Spinal cord (tissue), 10 donors: ENCODE results near the gene PMIS2. TPM values are rescaled to one million over a fixed set of nuclear protein-coding genes. Genes with fewer than 3 reads are reported as not detected.

Source experiments
- DNase-seq, 6 donors: peaks; one replicate each; pipeline versions ENCODE4 v3.0.0 to v3.0.0-alpha.2; 2013 to 2015; ENCODE audit warnings: low spot score in 6 of 6, low read depth in 4 of 6
- H3K27ac ChIP-seq: one replicate; pipeline ENCODE4 v1.5.1; 2013; ENCODE audit warnings: low read depth, low read length, control low read depth
- H3K27me3 ChIP-seq: one replicate; pipeline ENCODE4 v1.6.1; 2013; ENCODE audit warnings: low read length; ENCODE audit not compliant: control insufficient read depth, insufficient read depth
- H3K36me3 ChIP-seq: one replicate; pipeline ENCODE4 v1.6.1; 2013; ENCODE audit warnings: low read length; ENCODE audit not compliant: control insufficient read depth, insufficient read depth
- H3K4me1 ChIP-seq: one replicate; pipeline ENCODE4 v1.6.1; 2013; ENCODE audit warnings: low read length; ENCODE audit not compliant: control insufficient read depth, insufficient read depth
- H3K4me3 ChIP-seq: one replicate; pipeline ENCODE4 v1.5.1; 2013; ENCODE audit warnings: low read depth, low read length, control low read depth
- H3K9me3 ChIP-seq: one replicate; pipeline ENCODE4 v1.6.1; 2013; ENCODE audit warnings: low read length; ENCODE audit not compliant: control insufficient read depth, insufficient read depth
- WGBS: methylation state at CpG from one replicate; pipeline ENCODE4 v1.1.5; 2013; ENCODE audit warnings: missing lambda C conversion rate; ENCODE audit not compliant: insufficient coverage; 5-methylcytosine and 5-hydroxymethylcytosine counted together
- polyA plus RNA-seq, 2 donors: library from polyadenylated mRNA; unstranded; fragments of 120-200 nt; gene quantifications; one replicate each; pipeline ENCODE4 v1.2.1, GENCODE V29; 2013; ENCODE audit not compliant: insufficient read length in 2 of 2
- total RNA-seq, 2 donors: library from RNA; depleted of rRNA in 1 of 2; stranded (reverse); fragments of 120-200 nt in 1 of 2; fragments of >200 nt in 1 of 2; gene quantifications; one replicate each; pipeline versions ENCODE4 v1.2.3 to v1.2.4, GENCODE V29; 2013 to 2014
- donor health status: healthy.

The PMIS2 gene
- total and polyA plus RNA-seq, 4 donors = not detected

DNA sequence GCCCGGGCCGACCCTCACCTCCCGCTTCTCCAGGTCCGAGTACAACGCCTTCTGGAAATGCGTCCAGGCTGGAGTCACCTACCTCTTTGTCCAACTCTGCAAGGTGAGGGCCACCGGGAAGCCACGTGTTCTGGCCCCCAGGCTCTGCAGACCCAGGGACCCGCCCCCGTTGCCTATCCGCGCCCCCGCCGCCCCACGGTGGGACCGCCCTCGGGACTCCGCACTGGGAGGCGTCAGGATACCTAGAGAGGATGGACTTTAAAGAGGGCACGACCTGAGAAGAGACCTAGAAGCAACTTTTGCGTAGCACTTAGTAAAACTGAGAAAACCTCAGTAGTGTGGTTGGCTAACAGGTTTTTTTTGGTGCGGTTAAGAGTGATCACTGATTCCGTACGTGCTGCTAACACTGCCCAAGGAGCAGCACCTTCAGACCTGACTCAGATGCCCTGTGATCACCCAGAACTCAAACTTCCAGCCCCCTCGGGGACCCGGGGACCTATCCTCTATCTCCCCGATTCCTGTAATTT, 40.1 kb upstream of the PMIS2 start:
- H3K9me3 ChIP-seq = no peaks in the 10 kb centered on the region
- H3K36me3 ChIP-seq = peaks cover 56% of the 10 kb centered on the region
- peak in 2 of 6 donors; percentile 1 to 3 for DNase-seq
- no peak overlapping the region for H3K27ac ChIP-seq
- 3% methylated on average over 27 of the region's 27 CpGs for WGBS
- peaks cover 24% of the 10 kb centered on the region for H3K4me1 ChIP-seq
- H3K4me3 ChIP-seq = peak overlapping the region; percentile 88
- H3K27me3 ChIP-seq = no peaks in the 10 kb centered on the region

- WGBS = 87% methylated on average over 7 of the region's 8 CpGs
- Histone ChIP-seq H3K4me1 (peaks cover 24% of the 10 kb centered on the region), H3K27me3 (no peaks in the 10 kb centered on the region), H3K4me3 (peak overlapping the region; percentile 88), H3K36me3 (peaks cover 61% of the 10 kb centered on the region), H3K9me3 (no peaks in the 10 kb centered on the region), H3K27ac (no peak overlapping the region)
- no peak for DNase-seq
Observed at GRCh38 chr19:35546532-35546931, 39.4 kb upstream of the PMIS2 start.

- Histone ChIP-seq H3K4me3 (no peak overlapping the region), H3K27me3 (no peaks in the 10 kb centered on the region), H3K36me3 (peaks cover 44% of the 10 kb centered on the region), H3K9me3 (no peaks in the 10 kb centered on the region), H3K27ac (no peak overlapping the region), H3K4me1 (peaks cover 22% of the 10 kb centered on the region)
- peak in 5 of 6 donors; percentile 24 to 87 (median 40) for DNase-seq
- WGBS = 17% methylated on average over 6 of the region's 6 CpGs
Observed at GRCh38 chr19:35549174-35549788, 36.7 kb upstream of the PMIS2 start.

GRCh38 chr19:35549879-35550523, 36.0 kb upstream of the PMIS2 start:
- no peak for DNase-seq
- H3K27ac ChIP-seq = no peak overlapping the region
- H3K36me3 ChIP-seq = peaks cover 44% of the 10 kb centered on the region
- H3K9me3 ChIP-seq = no peaks in the 10 kb centered on the region
- H3K4me3 ChIP-seq = no peak overlapping the region
- peaks cover 14% of the 10 kb centered on the region for H3K4me1 ChIP-seq
- 83% methylated on average over 12 of the region's 15 CpGs for WGBS
- H3K27me3 ChIP-seq = no peaks in the 10 kb centered on the region

- H3K27ac ChIP-seq = no peak overlapping the region
Observed at GRCh38 chr19:35551091-35551810, 34.7 kb upstream of the PMIS2 start.

GRCh38 chr19:35552534-35553384, 33.2 kb upstream of the PMIS2 start:
- peaks cover 4% of the 10 kb centered on the region for H3K27me3 ChIP-seq
- H3K4me3 ChIP-seq = no peak overlapping the region
- no peak for DNase-seq
- no peak overlapping the region for H3K27ac ChIP-seq
- H3K36me3 ChIP-seq = peaks cover 31% of the 10 kb centered on the region
- 77% methylated on average over 12 of the region's 13 CpGs for WGBS
- peaks cover 5% of the 10 kb centered on the region for H3K4me1 ChIP-seq
- H3K9me3 ChIP-seq = no peaks in the 10 kb centered on the region

More at GRCh38 chr19:35551091-35551810, 34.7 kb upstream of the PMIS2 start:
- DNase-seq = no peak
- 90% methylated on average over 20 of the region's 21 CpGs for WGBS
- no peak overlapping the region for H3K4me3 ChIP-seq
- peaks cover 44% of the 10 kb centered on the region for H3K36me3 ChIP-seq
- peaks cover 7% of the 10 kb centered on the region for H3K4me1 ChIP-seq
- no peaks in the 10 kb centered on the region for H3K9me3 ChIP-seq
- no peaks in the 10 kb centered on the region for H3K27me3 ChIP-seq

GRCh38 chr19:35553385-35554000, 32.5 kb upstream of the PMIS2 start:
- no peak for DNase-seq
- Histone ChIP-seq H3K4me1 (peaks cover 12% of the 10 kb centered on the region), H3K9me3 (no peaks in the 10 kb centered on the region), H3K36me3 (peaks cover 26% of the 10 kb centered on the region), H3K27me3 (peaks cover 11% of the 10 kb centered on the region), H3K4me3 (no peak overlapping the region), H3K27ac (no peak overlapping the region)
- 66% methylated on average over 13 of the region's 14 CpGs for WGBS

DNA sequence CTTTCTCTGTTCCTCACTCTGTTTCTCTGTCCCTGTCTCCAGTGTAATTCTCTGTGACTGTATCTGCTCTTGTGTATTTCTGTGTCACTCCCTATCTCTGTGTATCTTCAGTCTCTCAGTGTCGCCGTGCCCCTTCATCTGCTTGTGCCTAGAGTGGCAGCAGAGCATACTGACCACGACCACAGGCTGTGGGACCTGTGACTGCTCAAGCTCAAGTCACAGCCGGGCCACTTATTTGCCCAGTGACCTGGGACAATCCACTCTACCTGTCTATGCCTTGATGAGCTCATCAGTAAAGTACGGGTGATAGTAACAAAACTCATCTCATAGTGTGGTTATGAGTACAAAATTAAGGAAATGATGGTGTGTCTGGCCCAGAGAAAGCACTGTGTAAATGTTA, 31.9 kb upstream of the PMIS2 start:
- Histone ChIP-seq H3K27me3 (peaks cover 17% of the 10 kb centered on the region), H3K9me3 (no peaks in the 10 kb centered on the region), H3K4me1 (peaks cover 15% of the 10 kb centered on the region), H3K36me3 (peaks cover 21% of the 10 kb centered on the region), H3K4me3 (no peak overlapping the region), H3K27ac (no peak overlapping the region)
- DNase-seq = no peak
- WGBS = 76% methylated on average over 4 of the region's 5 CpGs
